HL-60 (cell line): ENCODE data around the gene HORMAD2.

Experiments
- DNase-seq, 2 experiments: peaks; one replicate each; pipeline ENCODE4 v3.0.0-alpha.2; 2010 to 2020; ENCODE audit warnings: low read depth in 1 of 2, low spot score in 1 of 2
- H3K27ac ChIP-seq: fragments of 250-450 bp; sonication (Bioruptor Pico); replicated peaks from 2 replicates; pipeline ENCODE4 v1.5.1; 2020; ENCODE audit warnings: mild to moderate bottlenecking, moderate library complexity
- H3K27me3 ChIP-seq: fragments of 250-450 bp; sonication (Bioruptor Pico); 2 replicates; pipeline ENCODE4 v1.5.1; 2021; ENCODE audit warnings: mild to moderate bottlenecking, moderate library complexity; ENCODE audit not compliant: insufficient read depth, poor library complexity, severe bottlenecking
- H3K4me3 ChIP-seq: replicated peaks from 2 replicates; pipeline ENCODE4 v1.5.1; 2011; ENCODE audit warnings: mild to moderate bottlenecking, control low read depth, low read length; ENCODE audit not compliant: insufficient read depth
- CTCF ChIP-seq: IDR thresholded peaks from one replicate; pipeline ENCODE4 v1.5.1; 2011; ENCODE audit warnings: low read length, control low read depth, inconsistent platforms; ENCODE audit not compliant: insufficient read depth
- GABPA ChIP-seq: IDR thresholded peaks from 2 replicates; pipeline ENCODE4 v1.6.1; 2012; ENCODE audit warnings: low read depth
- POLR2AphosphoS5 ChIP-seq: IDR thresholded peaks from 2 replicates; pipeline ENCODE4 v1.6.1; 2012; ENCODE audit warnings: low read depth
- REST ChIP-seq: IDR thresholded peaks from 2 replicates; pipeline ENCODE4 v1.6.1; 2012; ENCODE audit warnings: low read depth; ENCODE audit not compliant: insufficient replicate concordance
- SPI1 ChIP-seq: IDR thresholded peaks from 2 replicates; pipeline ENCODE4 v1.6.1; 2012; ENCODE audit warnings: low read depth, mild to moderate bottlenecking, borderline replicate concordance

Gene HORMAD2

GRCh38 chr22:30195245-30196140 is 115.2 kb downstream of the HORMAD2 start:
- no peaks in the 10 kb centered on the region for H3K27me3 ChIP-seq
- DNase-seq, result no peak
- peak overlapping the region; percentile 64 for H3K27ac ChIP-seq
- TF ChIP-seq SPI1 (peak; percentile 67), REST (no peak)
- H3K4me3 ChIP-seq, result no peak overlapping the region

GRCh38 chr22:30196141-30196879 is 116.0 kb downstream of the HORMAD2 start:
- peak; percentile 83 to 85 for DNase-seq
- TF ChIP-seq SPI1 (peak; percentile 61; the same call in 1 of the 2 replicates), CTCF (no peak)
- Histone ChIP-seq H3K27me3 (no peaks in the 10 kb centered on the region), H3K27ac (peak overlapping the region; percentile 64), H3K4me3 (no peak overlapping the region)

- Histone ChIP-seq H3K27me3 (no peaks in the 10 kb centered on the region), H3K4me3 (no peak overlapping the region), H3K27ac (peak overlapping the region; percentile 64)
- no peak for TF ChIP-seq POLR2AphosphoS5
- TF ChIP-seq SPI1, result no peak
- TF ChIP-seq GABPA, result no peak
- TF ChIP-seq REST, result no peak
- no peak for TF ChIP-seq CTCF
- no peak for DNase-seq
Observed at GRCh38 chr22:30196880-30197336, 116.6 kb downstream of the HORMAD2 start.

GRCh38 chr22:30197389-30197788 is 117.1 kb downstream of the HORMAD2 start:
- Histone ChIP-seq H3K27ac (peak overlapping the region; percentile 64), H3K27me3 (no peaks in the 10 kb centered on the region), H3K4me3 (no peak overlapping the region)
- no peak for DNase-seq
- TF ChIP-seq POLR2AphosphoS5, result no peak
- TF ChIP-seq REST, result no peak
- TF ChIP-seq GABPA, result no peak
- TF ChIP-seq CTCF, result no peak
- TF ChIP-seq SPI1, result no peak
